EH (cell line): ENCODE results near the gene SULT1C4.

Experiments
- DNase-seq: peaks from one replicate; pipeline ENCODE4 v3.0.0-alpha.2; 2015; ENCODE audit warnings: low read depth

The SULT1C4 gene

GRCh38 chr2:108370080-108370479 is 7.7 kb upstream of the SULT1C4 start:
- DNase-seq: no peak

GRCh38 chr2:108376774-108377173 is 980 bp upstream of the SULT1C4 start:
- no peak for DNase-seq

GRCh38 chr2:108377401-108377800 is 353 bp upstream of the SULT1C4 start:
- DNase-seq: peak; percentile 76

GRCh38 chr2:108378851-108379250 is 1.1 kb downstream of the SULT1C4 start:
- DNase-seq: no peak

- DNase-seq: no peak
Measured at GRCh38 chr2:108382196-108382595, 4.4 kb downstream of the SULT1C4 start.

GRCh38 chr2:108383146-108383830 is 5.5 kb downstream of the SULT1C4 start:
- DNase-seq: peak; percentile 52

- DNase-seq: no peak
Measured at GRCh38 chr2:108384662-108385393, 7.1 kb downstream of the SULT1C4 start.

GRCh38 chr2:108385411-108386071 is 7.8 kb downstream of the SULT1C4 start:
- peak; percentile 40 for DNase-seq

GRCh38 chr2:108388045-108388444 is 10.3 kb downstream of the SULT1C4 start:
- peak; percentile 67 for DNase-seq

GRCh38 chr2:108390340-108390739 is 12.6 kb downstream of the SULT1C4 start:
- no peak for DNase-seq

GRCh38 chr2:108392029-108392428 is 14.3 kb downstream of the SULT1C4 start:
- no peak for DNase-seq

GRCh38 chr2:108393197-108393596 is 15.4 kb downstream of the SULT1C4 start:
- DNase-seq: no peak

- no peak for DNase-seq
Measured at GRCh38 chr2:108395155-108395554, 17.4 kb downstream of the SULT1C4 start.

- DNase-seq: peak; percentile 64
Measured at GRCh38 chr2:108396845-108397244, 19.1 kb downstream of the SULT1C4 start.

- DNase-seq: no peak
Measured at GRCh38 chr2:108399479-108399878, 21.7 kb downstream of the SULT1C4 start.

GRCh38 chr2:108401800-108402199 is 24.0 kb downstream of the SULT1C4 start:
- DNase-seq: no peak

- DNase-seq: peak; percentile 87
Measured at GRCh38 chr2:108403494-108403893, 25.7 kb downstream of the SULT1C4 start.

- no peak for DNase-seq
Measured at GRCh38 chr2:108404784-108405397, 27.1 kb downstream of the SULT1C4 start.

- DNase-seq: no peak
Measured at GRCh38 chr2:108407864-108408729, 30.3 kb downstream of the SULT1C4 start.

- DNase-seq: peak; percentile 88
Measured at GRCh38 chr2:108409768-108410167, 32.0 kb downstream of the SULT1C4 start.

GRCh38 chr2:108412995-108413710 is 35.4 kb downstream of the SULT1C4 start:
- DNase-seq: peak; percentile 98
